Ascending aorta (tissue), 2 donors: ENCODE data around the gene COL4A2. TPM values are rescaled to one million over a fixed set of nuclear protein-coding genes. Genes with fewer than 3 reads are reported as not detected.
A peak's percentile ranks its signal among the peaks of the same experiment; 100 is the strongest.

Experiments used
- DNase-seq, 2 donors: peaks; one replicate each; pipeline ENCODE4 v3.0.0-alpha.2; 2019; ENCODE audit warnings: low spot score in 2 of 2
- H3K27ac ChIP-seq, 2 donors: fragments of 200-600 bp; sonication (generic); one replicate each; pipeline ENCODE4 v1.5.1; 2016 to 2017; ENCODE audit warnings: mild to moderate bottlenecking in 1 of 2
- H3K27me3 ChIP-seq: fragments of 200-600 bp; sonication (generic); one replicate; pipeline ENCODE4 v1.5.1; 2017
- H3K36me3 ChIP-seq, 2 donors: fragments of 200-600 bp; sonication (generic); one replicate each; pipeline ENCODE4 v1.5.1; 2016
- H3K4me1 ChIP-seq, 2 donors: fragments of 200-600 bp; sonication (generic); one replicate each; pipeline ENCODE4 v1.5.1; 2016 to 2017; ENCODE audit warnings: mild to moderate bottlenecking in 1 of 2
- H3K4me3 ChIP-seq, 2 donors: fragments of 200-600 bp; sonication (generic); one replicate each; pipeline ENCODE4 v1.5.1; 2016 to 2017; ENCODE audit warnings: mild to moderate bottlenecking in 1 of 2
- H3K9me3 ChIP-seq, 2 donors: fragments of 200-600 bp; sonication (generic); one replicate each; pipeline ENCODE4 v1.5.1; 2016
- intact Hi-C: fragments of 100-400 bp; cut with DNase I; formaldehyde crosslinking; loops from one replicate; pipeline ENCODE4 v1.15.1; 2023
- total RNA-seq: library from RNA; depleted of rRNA; stranded (reverse); fragments of >200 nt; gene quantifications from one replicate; pipeline ENCODE4 v1.1.0, GENCODE V29; 2016
- TF ChIP-seq, protein P1 (sequence below), 3 experiments: fragments of 200-600 bp in 2 of 3; fragments of 450-650 bp in 1 of 3; sonication (generic) in 2 of 3; IDR thresholded peaks; one replicate each; pipeline ENCODE4 v1.5.1; 2016 to 2019; ENCODE audit warnings: antibody characterized with exemption in 3 of 3, mild to moderate bottlenecking in 1 of 3, moderate library complexity in 1 of 3

The COL4A2 gene
- total RNA-seq, 1 donor from 2014 or later, result 1,227 TPM

DNA sequence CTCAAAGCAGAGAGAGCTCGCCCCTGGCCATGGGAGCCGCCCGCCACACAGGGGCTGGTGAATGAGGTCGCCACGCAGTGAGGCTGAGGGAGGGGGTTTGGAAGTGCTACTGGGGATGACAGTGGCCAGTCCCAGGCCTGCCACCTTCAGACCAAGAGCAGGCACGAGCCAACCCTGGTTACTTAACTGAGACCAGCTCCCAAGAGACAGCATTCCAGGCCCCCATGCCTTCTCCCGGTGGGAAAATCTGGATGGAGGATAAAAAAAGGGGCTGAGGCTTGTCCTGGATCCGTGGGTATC, 211.1 kb downstream of the COL4A2 start:
- no peaks in the 10 kb centered on the region for H3K27me3 ChIP-seq
- H3K4me1 ChIP-seq, result peaks cover 23 to 30% of the 10 kb centered on the region in 2 donors
- no peak for DNase-seq
- peak overlapping the region; percentile 54 to 67 for H3K27ac ChIP-seq
- no peak overlapping the region for H3K4me3 ChIP-seq
- intact Hi-C loops, result no loop called here
- no peaks in the 10 kb centered on the region for H3K9me3 ChIP-seq
- peaks cover 10 to 24% of the 10 kb centered on the region in 2 donors for H3K36me3 ChIP-seq
- TF ChIP-seq, protein P1, sequence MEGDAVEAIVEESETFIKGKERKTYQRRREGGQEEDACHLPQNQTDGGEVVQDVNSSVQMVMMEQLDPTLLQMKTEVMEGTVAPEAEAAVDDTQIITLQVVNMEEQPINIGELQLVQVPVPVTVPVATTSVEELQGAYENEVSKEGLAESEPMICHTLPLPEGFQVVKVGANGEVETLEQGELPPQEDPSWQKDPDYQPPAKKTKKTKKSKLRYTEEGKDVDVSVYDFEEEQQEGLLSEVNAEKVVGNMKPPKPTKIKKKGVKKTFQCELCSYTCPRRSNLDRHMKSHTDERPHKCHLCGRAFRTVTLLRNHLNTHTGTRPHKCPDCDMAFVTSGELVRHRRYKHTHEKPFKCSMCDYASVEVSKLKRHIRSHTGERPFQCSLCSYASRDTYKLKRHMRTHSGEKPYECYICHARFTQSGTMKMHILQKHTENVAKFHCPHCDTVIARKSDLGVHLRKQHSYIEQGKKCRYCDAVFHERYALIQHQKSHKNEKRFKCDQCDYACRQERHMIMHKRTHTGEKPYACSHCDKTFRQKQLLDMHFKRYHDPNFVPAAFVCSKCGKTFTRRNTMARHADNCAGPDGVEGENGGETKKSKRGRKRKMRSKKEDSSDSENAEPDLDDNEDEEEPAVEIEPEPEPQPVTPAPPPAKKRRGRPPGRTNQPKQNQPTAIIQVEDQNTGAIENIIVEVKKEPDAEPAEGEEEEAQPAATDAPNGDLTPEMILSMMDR (IDR thresholded peaks at IDR 0.05), result no peak

DNA sequence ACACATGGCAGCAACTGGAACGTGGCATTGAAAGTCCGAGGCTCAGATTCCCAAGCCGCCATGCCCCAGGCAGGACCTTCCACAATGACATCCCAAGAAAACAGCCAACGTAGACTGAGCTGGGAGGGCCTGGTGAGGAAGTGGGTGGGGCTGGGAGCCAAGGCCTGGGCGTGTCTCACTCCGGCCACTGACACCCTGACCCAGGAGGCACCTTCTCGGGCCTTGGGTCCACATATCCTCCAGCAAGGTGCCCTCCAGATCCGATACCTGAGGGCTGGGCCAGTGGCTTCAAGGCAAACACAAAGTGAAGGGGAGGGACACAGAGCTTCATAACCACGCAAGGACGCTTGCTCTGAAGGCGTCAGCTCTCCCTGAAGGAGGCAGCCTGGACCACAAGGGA, 211.5 kb downstream of the COL4A2 start:
- Histone ChIP-seq H3K36me3 (peaks cover 8 to 20% of the 10 kb centered on the region in 2 donors), H3K4me1 (peaks cover 23 to 34% of the 10 kb centered on the region in 2 donors), H3K27ac (peak overlapping the region; percentile 54 to 67), H3K27me3 (no peaks in the 10 kb centered on the region), H3K4me3 (no peak overlapping the region), H3K9me3 (no peaks in the 10 kb centered on the region)
- intact Hi-C loops, result no loop called here
- TF ChIP-seq, protein P1 (IDR thresholded peaks at IDR 0.05), result no peak
- DNase-seq, result no peak

DNA sequence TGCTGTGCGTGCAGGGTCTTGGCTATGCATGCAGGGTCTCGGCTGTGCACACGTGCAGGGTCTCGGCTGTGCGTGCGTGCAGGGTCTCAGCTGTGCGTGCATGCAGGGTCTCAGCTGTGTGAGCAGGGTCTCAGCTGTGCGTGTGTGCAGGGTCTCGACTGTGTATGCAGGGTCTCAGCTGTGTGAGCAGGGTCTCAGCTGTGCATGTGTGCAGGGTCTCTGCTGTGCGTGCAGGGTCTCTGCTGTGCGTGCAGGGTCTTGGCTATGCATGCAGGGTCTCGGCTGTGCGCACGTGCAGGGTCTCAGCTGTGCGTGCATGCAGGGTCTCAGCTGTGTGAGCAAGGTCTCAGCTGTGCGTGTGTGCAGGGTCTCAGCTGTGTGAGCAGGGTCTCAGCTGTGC, 212.0 kb downstream of the COL4A2 start:
- H3K4me1 ChIP-seq, result peaks cover 27 to 39% of the 10 kb centered on the region in 2 donors
- no peak for DNase-seq
- no peaks in the 10 kb centered on the region for H3K9me3 ChIP-seq
- H3K4me3 ChIP-seq, result no peak overlapping the region
- intact Hi-C loops, result no loop called here
- H3K27me3 ChIP-seq, result no peaks in the 10 kb centered on the region
- H3K36me3 ChIP-seq, result peaks cover 3 to 17% of the 10 kb centered on the region in 2 donors
- TF ChIP-seq, protein P1 (IDR thresholded peaks at IDR 0.05), result no peak
- H3K27ac ChIP-seq, result peak overlapping the region in 1 of 2 donors; percentile 89

DNA sequence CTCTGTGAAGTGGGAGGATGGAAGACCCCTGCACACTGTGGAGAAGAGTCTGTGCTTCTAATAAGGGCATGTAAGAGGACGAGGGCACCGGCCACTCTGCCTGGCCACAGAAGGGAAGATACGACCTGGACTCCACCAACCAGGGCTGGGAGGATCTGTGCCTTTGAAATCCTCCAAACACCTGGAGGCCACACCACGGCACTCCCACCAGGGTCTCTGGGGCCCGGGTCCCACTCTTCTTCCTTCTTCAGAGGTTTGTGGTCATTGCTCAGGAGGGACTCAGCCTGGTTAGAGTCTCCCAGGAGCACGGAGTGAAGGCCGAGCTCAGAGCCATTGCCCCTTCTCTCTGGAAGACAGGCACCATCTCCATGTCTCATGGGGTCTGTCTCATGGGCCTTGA, 212.4 kb downstream of the COL4A2 start:
- no peak for DNase-seq
- TF ChIP-seq, protein P1 (IDR thresholded peaks at IDR 0.05), result no peak
- intact Hi-C loops, result no loop called here
- H3K27me3 ChIP-seq, result no peaks in the 10 kb centered on the region
- no peak overlapping the region for H3K4me3 ChIP-seq
- H3K4me1 ChIP-seq, result peaks cover 30 to 43% of the 10 kb centered on the region in 2 donors
- no peaks in the 10 kb centered on the region for H3K9me3 ChIP-seq
- H3K36me3 ChIP-seq, result peaks cover 0 to 12% of the 10 kb centered on the region in 2 donors
- H3K27ac ChIP-seq, result peak overlapping the region; percentile 89 to 90

DNA sequence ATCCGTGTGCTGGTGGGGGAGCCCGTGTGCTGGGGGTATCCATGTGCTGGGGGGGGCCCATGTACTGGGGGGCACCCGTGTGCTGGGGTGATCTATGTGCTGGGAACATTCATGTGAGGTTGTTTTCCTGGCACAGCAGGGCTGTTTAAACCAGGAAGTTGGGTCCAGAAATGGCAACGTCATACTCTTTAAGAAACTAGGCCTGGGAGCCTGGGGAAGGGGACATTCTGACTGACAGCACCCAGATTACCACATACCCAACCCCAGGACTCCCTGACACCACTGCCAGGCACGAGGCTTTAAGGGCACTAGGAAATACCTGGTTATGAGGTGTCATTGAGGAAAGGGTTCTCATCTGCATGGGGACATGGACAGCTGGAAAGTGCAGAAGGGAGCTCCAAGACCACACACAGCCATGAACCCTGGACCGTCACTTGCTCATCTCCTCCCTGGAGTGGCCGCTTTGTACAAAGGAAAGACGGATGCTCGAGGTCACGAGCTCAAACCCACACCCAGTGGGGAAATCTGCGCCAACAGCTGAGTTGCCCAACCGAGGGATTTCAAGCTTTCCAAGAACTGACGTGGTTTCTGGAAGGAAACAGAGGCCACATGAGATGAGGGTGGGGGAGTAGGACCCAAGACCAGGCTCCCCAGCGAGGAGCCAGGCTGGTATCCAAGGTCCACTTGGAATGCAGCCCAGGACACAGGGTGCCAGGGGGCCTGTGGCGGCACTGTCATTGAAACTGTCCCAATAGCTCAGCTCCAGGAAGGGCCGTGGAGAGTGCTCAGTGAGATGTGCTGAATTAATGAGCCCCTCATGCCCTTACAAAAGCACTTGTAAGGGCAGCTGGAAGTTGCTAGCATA, 213.6 kb downstream of the COL4A2 start:
- Histone ChIP-seq H3K4me1 (peaks cover 37 to 55% of the 10 kb centered on the region in 2 donors), H3K36me3 (peaks cover 0 to 5% of the 10 kb centered on the region in 2 donors), H3K4me3 (peak overlapping the region in 1 of 2 donors; percentile 33), H3K27ac (peak overlapping the region; percentile 89 to 90), H3K27me3 (no peaks in the 10 kb centered on the region), H3K9me3 (no peaks in the 10 kb centered on the region)
- intact Hi-C loops, result loop anchor here (1.0 to 10.0 kb wide), 5 partner anchors 20 to 303 kb away; partner anchors contain the start of genes ING1, NAXD and RAB20
- DNase-seq, result peak; percentile 82 to 95
- TF ChIP-seq, protein P1 (IDR thresholded peaks at IDR 0.05), result no peak
